ENCODE data around the gene NFIB. TPM values are rescaled to one million over a fixed set of nuclear protein-coding genes. Genes with fewer than 3 reads are reported as not detected.

NFIB gene
- total RNA-seq, 1 donor from 2014 or later, result 1.5 TPM

DNA sequence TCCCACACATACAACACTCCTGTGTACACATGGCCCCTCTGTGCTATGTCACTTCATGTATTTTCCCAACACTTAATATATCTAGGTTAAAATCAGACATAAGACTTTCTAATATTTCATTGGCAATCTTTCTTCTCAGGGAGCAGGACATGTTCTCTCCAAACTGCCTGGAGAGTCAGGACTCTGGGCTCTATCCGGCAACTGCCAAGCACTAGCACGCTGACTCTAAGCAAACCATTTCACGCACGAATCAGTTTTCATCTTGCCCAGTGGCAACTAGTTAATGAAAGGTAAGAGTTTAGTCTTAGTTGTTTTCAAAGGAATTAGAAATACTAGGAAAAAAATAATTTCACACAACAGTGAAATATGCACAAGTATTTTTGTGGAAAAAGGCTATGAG, 124.8 kb downstream of the NFIB start:
- Mint-ChIP-seq H3K4me1 (ENCODE audit: low read depth, unreplicated experiment) (no peaks in the 10 kb centered on the region), H3K9me3 (ENCODE audit: unreplicated experiment) (no peaks in the 10 kb centered on the region)

DNA sequence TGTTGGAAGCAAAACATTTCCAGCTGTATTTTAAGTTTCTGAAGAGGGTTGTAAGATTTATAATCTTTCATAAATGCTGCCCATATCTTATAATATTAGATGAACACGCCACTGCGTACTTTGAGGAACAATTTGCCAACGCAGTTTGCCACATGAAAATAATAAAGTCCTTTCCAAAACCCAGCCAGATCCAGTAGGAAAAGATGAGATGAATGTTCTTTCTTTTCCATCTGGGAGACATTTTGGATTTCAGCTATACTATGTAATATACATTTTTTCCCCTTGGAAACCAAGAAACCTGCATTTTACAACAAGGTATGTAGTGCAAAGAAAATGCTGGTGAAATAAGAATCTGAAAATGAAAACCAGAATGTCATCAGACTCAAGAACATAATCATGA, 125.4 kb downstream of the NFIB start:
- Mint-ChIP-seq H3K9me3 (ENCODE audit: unreplicated experiment) (no peaks in the 10 kb centered on the region), H3K27ac (ENCODE audit: unreplicated experiment) (no peak overlapping the region), H3K27me3 (ENCODE audit: unreplicated experiment) (peaks cover 1% of the 10 kb centered on the region), H3K4me3 (ENCODE audit: unreplicated experiment) (no peak overlapping the region), H3K4me1 (ENCODE audit: low read depth, unreplicated experiment) (no peaks in the 10 kb centered on the region), H3K36me3 (ENCODE audit: unreplicated experiment) (no peaks in the 10 kb centered on the region)
- TF ChIP-seq, protein P1, sequence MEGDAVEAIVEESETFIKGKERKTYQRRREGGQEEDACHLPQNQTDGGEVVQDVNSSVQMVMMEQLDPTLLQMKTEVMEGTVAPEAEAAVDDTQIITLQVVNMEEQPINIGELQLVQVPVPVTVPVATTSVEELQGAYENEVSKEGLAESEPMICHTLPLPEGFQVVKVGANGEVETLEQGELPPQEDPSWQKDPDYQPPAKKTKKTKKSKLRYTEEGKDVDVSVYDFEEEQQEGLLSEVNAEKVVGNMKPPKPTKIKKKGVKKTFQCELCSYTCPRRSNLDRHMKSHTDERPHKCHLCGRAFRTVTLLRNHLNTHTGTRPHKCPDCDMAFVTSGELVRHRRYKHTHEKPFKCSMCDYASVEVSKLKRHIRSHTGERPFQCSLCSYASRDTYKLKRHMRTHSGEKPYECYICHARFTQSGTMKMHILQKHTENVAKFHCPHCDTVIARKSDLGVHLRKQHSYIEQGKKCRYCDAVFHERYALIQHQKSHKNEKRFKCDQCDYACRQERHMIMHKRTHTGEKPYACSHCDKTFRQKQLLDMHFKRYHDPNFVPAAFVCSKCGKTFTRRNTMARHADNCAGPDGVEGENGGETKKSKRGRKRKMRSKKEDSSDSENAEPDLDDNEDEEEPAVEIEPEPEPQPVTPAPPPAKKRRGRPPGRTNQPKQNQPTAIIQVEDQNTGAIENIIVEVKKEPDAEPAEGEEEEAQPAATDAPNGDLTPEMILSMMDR (IDR thresholded peaks at IDR 0.05; ENCODE audit: partially characterized antibody, unreplicated experiment), result no peak
- DNase-seq, result no peak

More for the DNA sequence above, 124.8 kb downstream of the NFIB start:
- Mint-ChIP-seq H3K36me3 (ENCODE audit: unreplicated experiment) (no peaks in the 10 kb centered on the region), H3K4me3 (ENCODE audit: unreplicated experiment) (no peak overlapping the region), H3K27me3 (ENCODE audit: unreplicated experiment) (peaks cover 1% of the 10 kb centered on the region), H3K27ac (ENCODE audit: unreplicated experiment) (no peak overlapping the region)
- no peak for DNase-seq
- TF ChIP-seq, protein P1 (IDR thresholded peaks at IDR 0.05; ENCODE audit: partially characterized antibody, unreplicated experiment), result no peak

DNA sequence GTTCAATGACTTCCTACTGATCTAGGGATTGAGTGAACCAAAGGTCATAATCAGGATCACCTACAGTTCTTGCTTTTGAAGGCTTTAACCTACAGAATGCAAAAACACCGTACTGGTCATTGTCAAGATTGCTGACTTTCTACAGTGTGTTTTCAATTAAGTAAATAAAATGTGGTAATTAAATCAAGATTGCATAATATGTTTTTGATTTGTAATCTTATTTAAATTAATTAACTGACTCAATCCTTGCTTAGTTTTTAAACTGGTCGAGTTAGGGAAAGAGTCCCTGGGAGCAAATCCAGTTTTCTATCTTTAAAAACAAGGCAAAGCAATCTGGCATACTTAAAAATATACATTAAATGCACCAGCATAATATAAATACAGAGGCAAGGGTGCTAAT, 125.9 kb downstream of the NFIB start:
- no peak overlapping the region for H3K27ac Mint-ChIP-seq (ENCODE audit: unreplicated experiment)
- no peaks in the 10 kb centered on the region for H3K9me3 Mint-ChIP-seq (ENCODE audit: unreplicated experiment)
- no peak overlapping the region for H3K4me3 Mint-ChIP-seq (ENCODE audit: unreplicated experiment)
- H3K36me3 Mint-ChIP-seq (ENCODE audit: unreplicated experiment), result no peaks in the 10 kb centered on the region
- no peak for DNase-seq
- no peaks in the 10 kb centered on the region for H3K4me1 Mint-ChIP-seq (ENCODE audit: low read depth, unreplicated experiment)
- TF ChIP-seq, protein P1 (IDR thresholded peaks at IDR 0.05; ENCODE audit: partially characterized antibody, unreplicated experiment), result no peak
- peaks cover 1% of the 10 kb centered on the region for H3K27me3 Mint-ChIP-seq (ENCODE audit: unreplicated experiment)

DNA sequence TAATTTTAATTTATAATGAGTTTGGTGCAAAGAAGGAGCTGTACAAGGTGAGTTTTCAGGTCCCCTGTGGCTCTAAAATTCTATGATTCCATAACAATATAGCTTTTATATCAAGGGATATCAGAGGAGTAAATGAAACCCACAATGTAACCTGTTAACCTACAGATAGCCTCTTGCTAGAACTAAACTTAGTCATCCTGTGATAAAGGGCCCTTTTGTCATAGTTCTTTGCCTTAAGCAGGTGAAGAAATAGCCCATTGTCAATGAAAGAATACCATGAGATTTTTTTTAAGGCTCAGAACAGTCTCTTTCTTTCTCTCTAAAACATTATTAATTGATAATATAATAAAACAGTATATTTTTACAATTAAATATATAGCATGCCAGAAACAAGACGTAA, 127.8 kb downstream of the NFIB start:
- H3K36me3 Mint-ChIP-seq (ENCODE audit: unreplicated experiment), result no peaks in the 10 kb centered on the region
- no peak overlapping the region for H3K4me3 Mint-ChIP-seq (ENCODE audit: unreplicated experiment)
- DNase-seq, result no peak
- H3K4me1 Mint-ChIP-seq (ENCODE audit: low read depth, unreplicated experiment), result no peaks in the 10 kb centered on the region
- no peak overlapping the region for H3K27ac Mint-ChIP-seq (ENCODE audit: unreplicated experiment)
- peaks cover 3% of the 10 kb centered on the region for H3K27me3 Mint-ChIP-seq (ENCODE audit: unreplicated experiment)
- no peaks in the 10 kb centered on the region for H3K9me3 Mint-ChIP-seq (ENCODE audit: unreplicated experiment)
- TF ChIP-seq, protein P1 (IDR thresholded peaks at IDR 0.05; ENCODE audit: partially characterized antibody, unreplicated experiment), result no peak

DNA sequence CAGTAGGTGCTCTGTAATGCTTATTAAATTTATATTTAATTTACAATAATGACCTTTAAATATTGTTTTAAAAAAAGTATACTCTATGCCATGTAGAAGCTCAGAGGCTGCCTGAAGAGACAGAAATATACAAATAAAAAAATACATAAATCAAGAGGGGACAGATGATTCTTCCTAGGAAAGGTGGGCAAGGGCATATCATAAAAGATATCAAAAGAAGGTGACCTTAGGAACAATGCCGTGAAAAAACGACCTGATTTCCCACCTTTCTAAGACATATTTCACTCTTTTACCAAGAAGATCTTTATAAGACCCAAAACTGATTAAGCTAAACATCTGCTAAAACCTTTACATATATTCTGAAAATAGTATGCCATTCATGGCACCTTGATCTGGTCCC, 128.9 kb downstream of the NFIB start:
- DNase-seq, result no peak
- Mint-ChIP-seq H3K4me1 (ENCODE audit: low read depth, unreplicated experiment) (peaks cover 2% of the 10 kb centered on the region), H3K9me3 (ENCODE audit: unreplicated experiment) (no peaks in the 10 kb centered on the region), H3K36me3 (ENCODE audit: unreplicated experiment) (no peaks in the 10 kb centered on the region), H3K4me3 (ENCODE audit: unreplicated experiment) (no peak overlapping the region), H3K27me3 (ENCODE audit: unreplicated experiment) (peaks cover 3% of the 10 kb centered on the region), H3K27ac (ENCODE audit: unreplicated experiment) (no peak overlapping the region)
- TF ChIP-seq, protein P1 (IDR thresholded peaks at IDR 0.05; ENCODE audit: partially characterized antibody, unreplicated experiment), result no peak

All from glutamatergic neuron (in vitro differentiated cells).